HG02623 (cell line): Measurements from ENCODE around the gene ZRSR2.

ENCODE experiments used
- ATAC-seq: cut with Tn5 transposase; IDR thresholded peaks from one replicate; pipeline ENCODE4 v1.9.1; 2021; ENCODE audit warnings: moderate library complexity; ENCODE audit not compliant: unreplicated experiment

Gene ZRSR2

DNA sequence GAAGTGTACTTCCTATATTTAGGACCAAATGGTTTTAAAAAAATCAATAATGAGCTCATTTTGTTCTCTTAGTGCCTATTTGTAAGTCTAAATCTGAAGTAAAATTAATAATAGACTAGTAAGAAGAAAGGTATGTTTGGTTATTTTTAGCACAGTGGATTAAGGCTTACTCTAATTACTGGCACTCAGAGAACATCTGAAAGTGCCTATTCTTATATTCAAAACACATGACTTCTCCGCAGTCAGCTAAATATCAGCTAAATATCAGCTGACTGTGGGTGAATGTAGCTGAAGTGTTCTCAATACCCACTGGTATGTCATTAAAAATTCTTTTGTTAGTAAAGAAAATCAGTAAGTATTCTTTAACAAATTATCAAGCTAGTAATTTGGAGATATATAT is 58.3 kb downstream of the ZRSR2 start:
- no peak for ATAC-seq

DNA sequence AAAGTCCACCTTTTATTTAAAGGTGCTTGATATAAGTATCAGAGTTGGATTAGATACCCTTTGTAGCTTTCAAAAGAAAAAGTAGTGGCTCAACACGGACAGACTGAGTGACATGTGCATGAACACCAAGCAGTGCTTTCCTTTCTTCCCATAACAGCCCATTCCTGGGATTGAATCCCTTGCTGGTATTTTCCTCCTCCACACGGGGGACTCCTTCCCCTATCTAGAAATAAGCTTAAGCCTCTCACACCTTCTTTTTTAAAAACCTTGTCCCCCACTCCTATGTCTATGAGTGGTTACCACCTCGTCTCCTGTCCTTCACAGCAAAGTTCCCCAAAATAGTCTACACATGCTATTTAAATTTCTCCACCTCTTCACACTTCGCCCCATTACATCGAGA is 59.3 kb downstream of the ZRSR2 start:
- ATAC-seq, result no peak

DNA sequence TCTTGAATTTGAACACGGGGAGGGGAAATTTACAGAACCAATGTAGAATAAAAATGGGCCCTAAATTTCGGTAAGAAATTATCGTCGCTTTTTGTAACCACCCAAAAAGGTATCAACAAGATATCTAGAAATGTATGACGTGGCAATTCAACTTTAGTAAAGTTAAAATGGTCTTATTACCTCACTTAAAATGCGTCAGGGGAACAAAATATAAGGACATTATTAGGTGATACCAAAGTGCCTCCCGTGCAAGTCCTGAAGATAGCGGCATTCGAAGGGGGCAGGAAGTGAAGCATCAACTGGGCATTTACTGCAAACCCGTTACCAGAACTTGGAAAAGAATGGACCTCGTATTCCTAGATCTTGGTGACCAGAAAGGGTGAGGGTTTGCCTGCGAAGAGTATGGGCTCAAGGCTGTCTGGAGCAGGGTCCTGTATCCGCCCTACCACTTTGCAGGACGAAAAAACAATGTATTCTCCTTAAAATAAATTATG is 63.3 kb downstream of the ZRSR2 start:
- ATAC-seq, result no peak

DNA sequence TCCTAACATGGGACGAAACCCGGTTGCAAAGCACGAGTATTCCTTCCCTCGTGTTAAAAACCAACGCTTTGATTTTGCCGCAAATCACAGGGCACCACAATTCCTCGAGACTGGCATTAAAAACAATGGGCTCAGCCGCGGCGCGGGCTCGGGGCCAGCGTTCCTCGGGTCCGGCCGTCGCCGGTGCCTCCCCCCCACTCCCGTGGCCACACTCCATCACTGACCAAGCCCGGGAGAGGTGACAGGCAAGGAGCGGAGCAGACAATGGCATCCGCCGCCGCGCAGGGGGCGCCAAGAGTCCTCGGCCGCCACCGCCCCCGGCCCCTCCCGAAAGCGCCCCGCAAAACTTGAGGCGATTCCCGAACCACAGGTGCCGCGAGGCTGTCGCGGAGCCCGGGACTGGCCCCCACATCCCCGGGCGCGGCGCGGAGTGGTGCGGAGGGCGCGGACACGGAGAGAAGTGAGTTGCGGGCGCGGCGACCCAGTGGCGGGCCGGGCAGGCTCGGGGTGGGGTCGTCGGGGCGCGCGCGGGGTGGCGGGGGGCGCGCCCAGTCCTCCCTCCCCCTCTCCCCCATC is 63.9 kb downstream of the ZRSR2 start:
- ATAC-seq, result peak; percentile 36

DNA sequence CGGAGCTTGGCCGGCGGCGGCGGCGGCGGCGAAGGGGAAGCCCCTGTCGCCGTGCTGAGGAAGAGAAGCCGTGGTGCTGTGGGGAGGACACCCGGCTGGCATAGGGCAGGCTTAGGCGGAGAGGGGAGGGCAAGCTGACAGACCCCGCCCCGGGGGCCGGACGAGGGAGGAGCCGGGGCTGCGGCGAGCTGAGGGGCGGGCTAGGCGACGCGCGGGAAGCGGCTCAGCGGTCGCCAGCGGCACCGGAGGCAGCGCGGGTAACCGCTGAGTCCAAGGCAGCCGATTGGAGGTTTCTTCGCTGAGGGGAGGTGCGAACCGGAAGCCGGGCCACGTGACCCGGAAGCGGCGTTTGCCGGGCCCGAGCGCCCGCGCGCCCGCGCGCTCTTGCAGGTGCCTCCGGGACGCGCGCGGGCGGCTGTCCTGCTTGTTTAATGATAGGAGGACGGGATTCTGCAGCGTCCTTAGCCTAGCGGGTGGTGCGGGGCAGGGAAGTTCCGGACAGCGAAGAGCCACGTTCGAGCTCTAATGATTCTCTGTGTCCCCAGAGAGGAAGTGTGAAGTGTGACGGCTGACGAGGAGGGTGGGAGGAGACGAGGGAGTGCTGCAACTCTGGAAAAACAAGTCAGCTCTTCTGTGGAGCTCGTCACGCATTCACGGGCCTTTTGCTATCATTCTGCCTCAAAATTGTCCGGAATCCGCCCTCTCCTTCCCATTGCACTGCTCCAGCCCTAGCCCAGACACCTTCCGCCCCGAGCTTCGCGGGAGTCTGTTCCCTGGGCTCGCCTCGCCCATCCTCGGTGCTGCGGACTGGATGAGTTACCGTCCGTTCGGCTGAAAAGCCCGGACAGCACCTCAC is 64.7 kb downstream of the ZRSR2 start, which contains the start of gene AP1S2:
Gene AP1S2 (minus strand): TSS at position 102 of the 856 bp plus-strand sequence. CDS start 2,289 bp downstream, outside the sequence.
- ATAC-seq, result peak; percentile 92

DNA sequence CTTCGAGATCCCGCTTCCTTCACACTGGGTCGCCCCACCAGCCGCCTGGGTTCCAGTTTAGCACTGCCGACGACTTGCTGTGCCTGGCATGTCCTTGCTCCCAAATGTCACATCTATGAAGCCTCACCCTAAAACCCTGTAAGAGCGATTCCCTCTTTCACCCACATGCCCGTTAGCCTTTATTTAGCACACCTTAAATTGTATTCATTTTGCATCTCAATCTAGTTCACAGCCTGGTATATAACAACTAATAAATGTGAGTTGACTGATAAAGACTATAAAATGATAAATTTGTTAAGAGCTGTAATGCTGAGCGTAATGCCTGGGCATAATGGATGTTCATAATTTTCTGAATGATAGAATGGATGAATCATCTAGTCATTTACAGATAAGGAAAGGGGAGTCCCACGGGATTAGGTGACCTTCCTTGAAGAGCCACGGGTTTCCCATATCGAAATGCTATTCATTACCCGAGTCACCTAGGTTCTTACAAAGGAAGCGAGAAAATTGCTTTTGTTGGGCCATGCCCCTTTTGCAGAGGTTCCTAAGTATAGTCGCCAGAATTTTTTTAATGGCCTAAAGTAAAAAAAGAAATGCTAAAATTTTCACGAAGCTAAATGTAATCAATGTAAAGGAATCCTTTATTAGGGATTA is 65.4 kb downstream of the ZRSR2 start:
- ATAC-seq, result no peak

DNA sequence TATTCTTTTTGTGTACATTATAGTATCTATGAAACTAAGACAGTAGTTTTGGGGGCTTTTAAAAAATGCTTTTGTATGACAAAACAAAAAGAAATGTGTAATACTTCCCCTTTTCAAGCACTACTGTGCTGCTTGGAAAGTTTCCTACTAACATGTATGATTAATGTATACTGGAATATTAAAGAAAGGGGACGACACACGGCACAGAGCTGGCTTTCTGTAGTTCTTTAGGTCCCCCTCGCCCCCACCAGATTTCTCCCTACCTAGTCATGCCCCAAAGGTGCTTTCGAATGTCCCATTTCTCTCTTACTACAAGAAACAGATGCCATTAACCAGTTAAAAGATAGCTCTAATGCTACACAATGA is 65.9 kb downstream of the ZRSR2 start:
- ATAC-seq, result no peak

DNA sequence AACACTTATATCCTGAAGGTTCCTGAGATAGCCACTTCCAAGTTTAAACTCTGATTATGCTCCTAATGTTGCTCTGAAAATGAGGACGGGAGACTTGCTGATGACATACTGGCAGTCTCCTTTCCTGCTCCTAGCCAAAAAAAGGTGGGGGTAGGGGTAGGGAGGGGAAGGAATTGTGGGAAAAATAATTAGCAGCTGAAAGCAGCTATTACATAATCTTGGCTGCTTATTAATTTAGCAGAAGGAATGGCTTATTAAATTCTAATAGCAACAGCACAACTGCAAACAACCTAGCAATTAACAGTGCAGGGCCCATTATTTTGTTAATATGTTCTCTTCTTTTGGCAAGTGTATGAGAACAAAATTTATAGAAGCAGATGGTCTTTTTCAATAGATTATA is 66.4 kb downstream of the ZRSR2 start:
- ATAC-seq, result no peak

DNA sequence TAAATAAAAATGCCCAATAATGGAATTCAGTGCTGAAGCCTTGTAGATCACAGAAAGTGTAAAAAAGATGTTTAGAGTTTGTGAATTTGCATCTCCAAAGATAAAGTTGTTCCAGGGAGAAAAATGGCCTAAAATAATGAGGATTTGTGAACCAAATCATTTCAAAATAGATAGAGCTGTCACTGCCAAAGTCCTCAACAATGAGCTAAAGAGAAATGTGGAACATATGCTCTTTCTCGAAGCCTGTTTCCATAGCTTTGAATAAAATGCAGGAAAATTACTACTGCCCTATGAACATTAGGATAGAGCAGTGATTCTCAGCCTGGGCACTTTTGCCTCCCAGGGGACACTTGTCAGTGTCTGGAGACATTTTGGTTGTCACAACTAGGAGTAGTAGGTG is 67.8 kb downstream of the ZRSR2 start:
- no peak for ATAC-seq

DNA sequence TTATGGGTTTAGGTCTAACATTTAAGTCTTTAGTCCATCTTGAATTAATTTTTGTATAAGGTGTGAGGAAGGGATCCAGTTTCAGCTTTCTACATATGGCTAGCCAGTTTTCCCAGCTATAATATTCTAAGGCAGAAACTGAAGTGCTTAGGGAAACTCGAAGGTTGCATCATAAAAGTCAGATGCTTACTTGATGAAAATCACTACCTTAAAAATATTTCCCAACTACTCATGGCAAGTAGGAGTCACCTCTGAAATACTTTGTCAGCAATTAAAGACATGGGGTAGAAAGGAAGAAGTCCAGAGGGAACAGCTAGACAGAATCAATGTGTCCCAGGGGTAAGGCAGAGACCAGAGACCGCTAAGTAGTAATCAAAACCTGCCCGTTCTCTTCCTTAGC is 70.6 kb downstream of the ZRSR2 start:
- no peak for ATAC-seq

DNA sequence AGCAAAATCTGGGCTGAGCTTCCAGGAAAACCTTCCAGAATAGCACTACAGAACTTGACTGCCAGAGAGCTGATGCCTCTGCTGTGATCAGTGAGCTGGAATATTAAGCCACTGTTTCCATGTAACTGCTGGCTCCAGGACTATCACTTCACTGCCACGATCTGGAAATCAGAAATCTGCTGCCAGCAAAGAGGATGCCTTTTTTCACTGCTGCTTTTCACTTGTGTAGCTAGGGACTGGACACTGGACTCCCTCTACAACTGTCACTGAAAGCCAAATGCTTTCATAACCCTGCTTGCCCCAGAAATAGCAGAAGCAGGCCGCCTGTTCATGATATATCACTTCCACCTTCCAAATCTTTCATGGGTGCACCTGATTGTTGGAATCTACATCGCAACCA is 73.7 kb downstream of the ZRSR2 start:
- ATAC-seq, result no peak

DNA sequence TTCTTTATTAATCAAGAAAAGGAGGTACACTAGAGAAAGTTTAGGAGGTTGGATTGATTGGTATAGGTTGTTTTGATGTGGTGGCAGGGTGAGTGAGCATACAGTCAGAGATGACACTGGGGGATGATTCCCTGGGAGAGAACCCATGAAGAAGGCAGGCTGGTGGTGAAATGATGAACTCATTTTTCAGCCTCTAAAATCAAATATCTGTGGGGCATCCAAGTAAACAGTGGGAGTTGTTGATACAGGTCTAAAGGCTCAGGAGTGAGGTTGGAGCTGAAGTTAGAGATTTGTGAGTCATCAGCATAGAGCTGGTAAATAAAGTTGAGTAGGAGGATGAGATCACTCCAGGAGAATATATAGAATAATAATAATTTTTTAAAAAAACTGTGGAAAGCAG is 74.3 kb downstream of the ZRSR2 start:
- no peak for ATAC-seq

DNA sequence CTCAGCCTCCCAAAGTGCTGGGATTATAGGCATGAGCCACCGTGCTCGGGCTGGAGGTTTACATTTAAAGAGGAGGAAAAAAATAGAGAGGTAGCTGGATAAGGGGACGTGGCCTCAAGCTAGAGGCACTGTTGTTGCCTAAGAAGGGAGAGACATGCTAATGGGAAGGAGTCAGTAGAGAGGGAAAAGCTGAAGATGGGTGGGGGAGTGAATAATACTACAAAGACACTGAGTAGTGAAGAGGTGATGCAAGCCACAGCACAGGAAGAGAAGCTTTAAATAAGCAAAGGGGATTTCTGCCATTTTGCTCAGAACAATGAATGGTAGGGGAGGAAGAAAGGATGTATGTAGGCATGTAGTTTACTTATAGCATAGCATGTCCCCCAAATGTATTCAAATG is 75.9 kb downstream of the ZRSR2 start:
- ATAC-seq, result no peak

DNA sequence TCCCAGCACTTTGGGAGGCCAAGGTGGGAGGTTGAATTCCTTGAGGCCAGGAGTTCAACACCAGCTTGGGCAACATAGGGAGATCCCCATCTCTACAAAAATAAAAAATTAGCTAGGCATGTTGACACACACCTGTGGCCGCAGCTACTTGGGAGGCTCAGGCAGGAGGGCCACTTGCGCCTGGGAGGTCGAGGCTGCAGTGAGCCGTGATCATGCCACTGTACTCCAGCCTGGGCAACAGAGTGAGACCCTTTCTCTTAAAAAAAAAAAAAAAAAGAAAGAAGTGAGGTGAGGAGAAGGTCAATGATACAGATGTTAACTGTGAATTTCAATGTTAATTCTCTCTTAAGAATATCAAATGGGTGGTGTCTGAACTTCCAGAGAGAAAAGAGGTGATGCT is 79.4 kb downstream of the ZRSR2 start:
- no peak for ATAC-seq

DNA sequence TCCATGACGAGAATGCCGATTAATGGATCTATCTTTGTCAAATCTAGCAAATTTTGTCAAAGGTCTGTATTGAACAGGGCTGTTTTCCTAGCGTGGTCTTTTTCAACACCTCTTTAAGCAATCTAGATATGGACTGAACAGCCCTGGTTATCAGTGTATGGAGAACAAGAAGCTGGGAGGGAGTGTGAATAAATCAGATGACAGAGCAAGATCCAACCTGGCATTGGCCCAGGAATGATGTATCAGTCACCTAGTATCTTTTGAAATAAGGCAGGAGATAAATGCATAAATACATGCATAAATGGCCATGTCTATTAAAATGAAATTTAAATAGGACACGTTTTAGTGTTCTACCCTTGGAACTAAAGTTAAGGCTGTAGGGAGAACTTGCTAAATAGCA is 80.0 kb downstream of the ZRSR2 start:
- ATAC-seq, result no peak
